Measurements from ENCODE around the gene WRAP53. TPM values are rescaled to one million over a fixed set of nuclear protein-coding genes. Genes with fewer than 3 reads are reported as not detected.

WRAP53 gene
- total RNA-seq, 2 experiments from 2014 or later: 24.8 to 30.7 TPM

DNA sequence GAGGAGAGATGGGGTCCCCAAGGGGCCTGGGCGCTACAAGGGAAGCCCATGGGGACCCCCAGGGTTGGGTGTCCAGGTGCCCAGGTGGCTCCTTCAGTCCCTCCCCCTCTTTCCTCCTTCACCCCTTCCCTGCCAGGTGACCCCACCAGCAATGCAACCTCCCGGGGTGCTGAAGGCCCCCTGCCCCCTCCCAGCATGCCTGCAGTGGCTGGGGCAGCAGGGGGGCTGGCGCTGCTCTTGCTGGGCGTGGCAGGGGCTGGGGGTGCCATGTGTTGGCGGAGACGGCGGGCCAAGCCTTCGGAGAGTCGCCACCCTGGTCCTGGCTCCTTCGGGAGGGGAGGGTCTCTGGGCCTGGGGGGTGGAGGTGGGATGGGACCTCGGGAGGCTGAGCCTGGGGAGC is 20.8 kb downstream of the WRAP53 start:
- POLR2A ChIA-PET: interaction anchor here (0.6 kb wide), 1 partner anchor 12 kb away, joined by 7 read pairs; no protein-coding TSS in a partner anchor
- H4K20me1 ChIP-seq (ENCODE audit: insufficient read depth, low read length): no peaks in the 10 kb centered on the region; the same call in 1 of the 2 replicates
- H3K27ac ChIP-seq (ENCODE audit: low read depth, low read length, poor library complexity, severe bottlenecking): no peak overlapping the region
- intact Hi-C loops (cut with micrococcal nuclease; ENCODE audit: unreplicated experiment): no loop called here
- peaks cover 10% of the 10 kb centered on the region for H3K4me1 ChIP-seq (ENCODE audit: insufficient read depth, low read length, poor library complexity, severe bottlenecking)
- no peak overlapping the region for H3K4me3 ChIP-seq (ENCODE audit: low read depth, low read length, poor library complexity, severe bottlenecking)
- H3K79me2 ChIP-seq (ENCODE audit: insufficient read depth, low read depth, low read length): no peaks in the 10 kb centered on the region
- H3K9me3 ChIP-seq (ENCODE audit: low read length): no peaks in the 10 kb centered on the region
- TF ChIP-seq, protein P1, sequence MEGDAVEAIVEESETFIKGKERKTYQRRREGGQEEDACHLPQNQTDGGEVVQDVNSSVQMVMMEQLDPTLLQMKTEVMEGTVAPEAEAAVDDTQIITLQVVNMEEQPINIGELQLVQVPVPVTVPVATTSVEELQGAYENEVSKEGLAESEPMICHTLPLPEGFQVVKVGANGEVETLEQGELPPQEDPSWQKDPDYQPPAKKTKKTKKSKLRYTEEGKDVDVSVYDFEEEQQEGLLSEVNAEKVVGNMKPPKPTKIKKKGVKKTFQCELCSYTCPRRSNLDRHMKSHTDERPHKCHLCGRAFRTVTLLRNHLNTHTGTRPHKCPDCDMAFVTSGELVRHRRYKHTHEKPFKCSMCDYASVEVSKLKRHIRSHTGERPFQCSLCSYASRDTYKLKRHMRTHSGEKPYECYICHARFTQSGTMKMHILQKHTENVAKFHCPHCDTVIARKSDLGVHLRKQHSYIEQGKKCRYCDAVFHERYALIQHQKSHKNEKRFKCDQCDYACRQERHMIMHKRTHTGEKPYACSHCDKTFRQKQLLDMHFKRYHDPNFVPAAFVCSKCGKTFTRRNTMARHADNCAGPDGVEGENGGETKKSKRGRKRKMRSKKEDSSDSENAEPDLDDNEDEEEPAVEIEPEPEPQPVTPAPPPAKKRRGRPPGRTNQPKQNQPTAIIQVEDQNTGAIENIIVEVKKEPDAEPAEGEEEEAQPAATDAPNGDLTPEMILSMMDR (conservative IDR thresholded peaks at IDR 0.05; ENCODE audit: low read length): no peak
- no peak for TF ChIP-seq EZH2phosphoT487 (IDR thresholded peaks at IDR 0.05; ENCODE audit: borderline replicate concordance, low read depth, low read length)
- H3K4me2 ChIP-seq (ENCODE audit: low read length): no peak overlapping the region
- H3K36me3 ChIP-seq (ENCODE audit: insufficient read depth, low read length): no peaks in the 10 kb centered on the region
- CTCF ChIA-PET (ENCODE audit: unreplicated experiment): no interaction called here
- 0 out of 2 replicates have a peak, but pooled peaks cover 4% of the 10 kb centered on the region for H3K9me2 ChIP-seq (ENCODE audit: insufficient read depth, low read length)
- BruUV-seq (replicated peaks): no TSS peak
- no peak overlapping the region for H2AFZ ChIP-seq (ENCODE audit: low read length)
- DNase-seq (ENCODE audit: low spot score): no peak

DNA sequence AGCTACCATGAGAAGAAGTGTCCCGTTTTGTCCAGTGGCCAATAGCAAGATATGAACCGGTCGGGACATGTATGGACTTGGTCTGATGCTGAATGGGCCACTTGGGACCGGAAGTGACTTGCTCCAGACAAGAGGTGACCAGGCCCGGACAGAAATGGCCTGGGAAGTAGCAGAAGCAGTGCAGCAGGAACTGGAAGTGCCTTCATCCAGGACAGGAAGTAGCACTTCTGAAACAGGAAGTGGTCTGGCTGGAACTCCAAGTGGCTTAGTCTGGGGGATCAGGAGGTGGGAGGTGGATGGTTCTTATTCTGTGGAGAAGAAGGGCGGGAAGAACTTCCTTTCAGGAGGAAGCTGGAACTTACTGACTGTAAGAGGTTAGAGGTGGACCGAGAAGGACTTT is 22.0 kb downstream of the WRAP53 start:
- Histone ChIP-seq H3K4me3 (ENCODE audit: low read depth, low read length, poor library complexity, severe bottlenecking) (no peak overlapping the region), H3K4me2 (ENCODE audit: low read length) (peak overlapping the region; percentile 24), H4K20me1 (ENCODE audit: insufficient read depth, low read length) (no peaks in the 10 kb centered on the region), H3K79me2 (ENCODE audit: insufficient read depth, low read depth, low read length) (no peaks in the 10 kb centered on the region), H3K36me3 (ENCODE audit: insufficient read depth, low read length) (no peaks in the 10 kb centered on the region), H3K27ac (ENCODE audit: low read depth, low read length, poor library complexity, severe bottlenecking) (no peak overlapping the region), H3K9me3 (ENCODE audit: low read length) (no peaks in the 10 kb centered on the region), H3K9me2 (ENCODE audit: insufficient read depth, low read length) (0 out of 2 replicates have a peak, but pooled peaks cover 4% of the 10 kb centered on the region), H3K4me1 (ENCODE audit: insufficient read depth, low read length, poor library complexity, severe bottlenecking) (peaks cover 10% of the 10 kb centered on the region), H2AFZ (ENCODE audit: low read length) (peak overlapping the region; percentile 14; the same call in 1 of the 2 replicates)
- TF ChIP-seq EZH2phosphoT487 (IDR thresholded peaks at IDR 0.05; ENCODE audit: borderline replicate concordance, low read depth, low read length): no peak
- TF ChIP-seq, protein P1 (conservative IDR thresholded peaks at IDR 0.05; ENCODE audit: low read length): no peak
- intact Hi-C loops (cut with micrococcal nuclease; ENCODE audit: unreplicated experiment): no loop called here
- POLR2A ChIA-PET: no interaction called here
- DNase-seq (ENCODE audit: low spot score): peak; percentile 33
- CTCF ChIA-PET (ENCODE audit: unreplicated experiment): interaction anchor here (0.9 kb wide), 1 partner anchor 13 kb away, joined by 3 read pairs; no protein-coding TSS in a partner anchor
- BruUV-seq (replicated peaks): no TSS peak

DNA sequence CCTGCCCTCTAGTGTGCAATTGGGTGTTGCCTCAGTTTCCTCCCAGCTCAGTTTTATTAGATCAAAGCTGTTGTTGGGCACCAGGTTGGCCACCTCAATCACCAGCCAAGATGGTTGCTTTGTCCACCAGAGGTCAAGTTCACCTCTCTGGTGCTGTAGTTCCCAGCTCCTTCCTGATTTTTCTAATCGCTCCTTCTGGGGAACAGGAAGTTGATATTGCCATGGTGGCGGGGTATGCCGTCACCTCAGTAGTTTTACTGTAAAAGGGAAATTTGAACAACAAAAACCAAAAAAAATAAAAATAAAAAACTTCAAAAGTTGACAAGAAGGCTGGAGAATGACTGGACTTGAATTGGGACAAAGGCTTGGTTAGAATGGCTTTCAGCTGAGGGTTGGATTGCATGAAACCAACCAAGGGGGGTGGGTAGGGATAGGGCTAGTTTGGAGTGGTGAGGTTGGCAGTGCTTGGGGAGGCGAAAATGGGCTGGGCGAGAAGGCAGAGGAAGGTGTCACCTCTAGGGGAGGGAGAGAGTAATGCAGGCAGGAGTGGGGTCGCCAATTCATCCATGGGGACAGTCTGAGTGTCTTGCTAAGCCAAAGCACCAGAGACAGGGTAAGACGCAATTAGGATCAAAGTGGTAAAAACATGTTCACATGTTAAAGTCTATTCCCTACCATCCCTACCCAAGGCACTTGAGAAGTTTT is 22.9 kb downstream of the WRAP53 start:
- no peaks in the 10 kb centered on the region for H3K36me3 ChIP-seq (ENCODE audit: insufficient read depth, low read length)
- H2AFZ ChIP-seq (ENCODE audit: low read length): no peak overlapping the region
- CTCF ChIA-PET (ENCODE audit: unreplicated experiment): no interaction called here
- no peak overlapping the region for H3K4me2 ChIP-seq (ENCODE audit: low read length)
- H4K20me1 ChIP-seq (ENCODE audit: insufficient read depth, low read length): no peaks in the 10 kb centered on the region
- BruUV-seq (replicated peaks): no TSS peak
- no peaks in the 10 kb centered on the region for H3K79me2 ChIP-seq (ENCODE audit: insufficient read depth, low read depth, low read length)
- TF ChIP-seq EZH2phosphoT487 (IDR thresholded peaks at IDR 0.05; ENCODE audit: borderline replicate concordance, low read depth, low read length): no peak
- TF ChIP-seq, protein P1 (conservative IDR thresholded peaks at IDR 0.05; ENCODE audit: low read length): peak; percentile 65
- H3K9me2 ChIP-seq (ENCODE audit: insufficient read depth, low read length): 0 out of 2 replicates have a peak, but pooled peaks cover 4% of the 10 kb centered on the region
- no peak overlapping the region for H3K4me3 ChIP-seq (ENCODE audit: low read depth, low read length, poor library complexity, severe bottlenecking)
- DNase-seq (ENCODE audit: low spot score): peak; percentile 34
- H3K9me3 ChIP-seq (ENCODE audit: low read length): no peaks in the 10 kb centered on the region
- no peak overlapping the region for H3K27ac ChIP-seq (ENCODE audit: low read depth, low read length, poor library complexity, severe bottlenecking)
- peaks cover 10% of the 10 kb centered on the region for H3K4me1 ChIP-seq (ENCODE audit: insufficient read depth, low read length, poor library complexity, severe bottlenecking)
- intact Hi-C loops (cut with micrococcal nuclease; ENCODE audit: unreplicated experiment): no loop called here
- POLR2A ChIA-PET: no interaction called here
